ENCODE results near the gene RABGEF1. TPM values are rescaled to one million over a fixed set of nuclear protein-coding genes. Genes with fewer than 3 reads are reported as not detected.

The RABGEF1 gene
- polyA plus RNA-seq, 3 donors, result 13.6 to 17.3 (median 17.1) TPM

GRCh38 chr7:66743920-66744319 lies 3.4 kb downstream of the RABGEF1 start:
- H3K9ac ChIP-seq (ENCODE audit: insufficient read depth, low read length, poor library complexity, severe bottlenecking), result no peak overlapping the region
- Mint-ChIP-seq H3K27me3 (ENCODE audit: low read depth in 3 of 3) (peaks cover 0 to 2% (median 2%) of the 10 kb centered on the region in 3 donors), H3K36me3 (peaks cover 12 to 43% of the 10 kb centered on the region in 2 donors), H3K4me3 (peak overlapping the region in 1 of 2 donors; percentile 24), H3K27ac (peak overlapping the region in 1 of 7 donors; percentile 58), H3K9me3 (peaks cover 0 to 2% (median 0%) of the 10 kb centered on the region in 7 donors), H3K4me1 (peaks cover 26% of the 10 kb centered on the region)
- no peaks in the 10 kb centered on the region for H3K36me3 ChIP-seq (replicated peaks in 1 of 2; ENCODE audit: control insufficient read depth in 1 of 2, insufficient read depth in 2 of 2, low read length in 2 of 2)
- H3K9me3 ChIP-seq (replicated peaks in 1 of 2; ENCODE audit: control insufficient read depth in 1 of 2, insufficient read depth in 1 of 2, low read length in 2 of 2), result no peaks in the 10 kb centered on the region
- no peak overlapping the region for H3K27ac ChIP-seq (ENCODE audit: low read depth in 1 of 2, low read length in 2 of 2)
- H4K20me1 ChIP-seq (ENCODE audit: insufficient read depth, low read length), result peaks cover 71% of the 10 kb centered on the region
- H3K4me1 ChIP-seq (ENCODE audit: control insufficient read depth in 1 of 2, insufficient read depth in 2 of 2, low read length in 2 of 2), result peaks cover 14 to 28% of the 10 kb centered on the region in 2 donors
- peaks cover 86% of the 10 kb centered on the region for H3K79me2 ChIP-seq (ENCODE audit: insufficient read depth, low read length)
- DNase-seq, result no peak
- H2AFZ ChIP-seq (ENCODE audit: insufficient read depth, low read depth, low read length, poor library complexity, severe bottlenecking), result no peak overlapping the region
- no peak overlapping the region for H3K4me3 ChIP-seq (replicated peaks in 1 of 3; ENCODE audit: low read depth in 2 of 3, low read length in 3 of 3)
- intact Hi-C loops (cut with micrococcal nuclease), result loop anchor here in 1 of 2 donors (5.0 kb wide), 1 partner anchor 98 kb away; no protein-coding TSS in a partner anchor
- H3K27me3 ChIP-seq (ENCODE audit: control insufficient read depth in 2 of 2, insufficient read depth in 2 of 2, low read length in 2 of 2), result no peaks in the 10 kb centered on the region
- WGBS (ENCODE audit: insufficient coverage), result 80% methylated on average over 1 of the region's 9 CpGs
- no peak overlapping the region for H3K4me2 ChIP-seq (replicated peaks; ENCODE audit: extremely low read depth, low read length, poor library complexity, severe bottlenecking)
- no peak for TF ChIP-seq CTCF (IDR thresholded peaks at IDR 0.05)

GRCh38 chr7:66747385-66747784 lies 6.9 kb downstream of the RABGEF1 start:
- H3K27me3 Mint-ChIP-seq (ENCODE audit: low read depth in 3 of 3), result no peaks in the 10 kb centered on the region
- peaks cover 17% of the 10 kb centered on the region for H3K4me1 Mint-ChIP-seq
- Histone ChIP-seq H2AFZ (ENCODE audit: insufficient read depth, low read depth, low read length, poor library complexity, severe bottlenecking) (no peak overlapping the region), H3K4me1 (ENCODE audit: control insufficient read depth in 1 of 2, insufficient read depth in 2 of 2, low read length in 2 of 2) (peaks cover 0 to 9% of the 10 kb centered on the region in 2 donors), H3K9me3 (replicated peaks in 1 of 2; ENCODE audit: control insufficient read depth in 1 of 2, insufficient read depth in 1 of 2, low read length in 2 of 2) (no peaks in the 10 kb centered on the region), H3K36me3 (replicated peaks in 1 of 2; ENCODE audit: control insufficient read depth in 1 of 2, insufficient read depth in 2 of 2, low read length in 2 of 2) (no peaks in the 10 kb centered on the region), H4K20me1 (ENCODE audit: insufficient read depth, low read length) (peaks cover 98% of the 10 kb centered on the region), H3K79me2 (ENCODE audit: insufficient read depth, low read length) (peaks cover 93% of the 10 kb centered on the region), H3K9ac (ENCODE audit: insufficient read depth, low read length, poor library complexity, severe bottlenecking) (no peak overlapping the region), H3K4me3 (replicated peaks in 1 of 3; ENCODE audit: low read depth in 2 of 3, low read length in 3 of 3) (no peak overlapping the region), H3K4me2 (replicated peaks; ENCODE audit: extremely low read depth, low read length, poor library complexity, severe bottlenecking) (no peak overlapping the region), H3K27ac (ENCODE audit: low read depth in 1 of 2, low read length in 2 of 2) (no peak overlapping the region), H3K27me3 (ENCODE audit: control insufficient read depth in 2 of 2, insufficient read depth in 2 of 2, low read length in 2 of 2) (no peaks in the 10 kb centered on the region)
- H3K36me3 Mint-ChIP-seq, result peaks cover 16 to 51% of the 10 kb centered on the region in 2 donors
- no peak for TF ChIP-seq CTCF (IDR thresholded peaks at IDR 0.05)
- H3K27ac Mint-ChIP-seq, result no peak overlapping the region
- no peak for DNase-seq
- no peak overlapping the region for H3K4me3 Mint-ChIP-seq
- WGBS (ENCODE audit: insufficient coverage), result no CpG with 5 or more reads among the region's 2 CpGs
- intact Hi-C loops (cut with micrococcal nuclease), result no loop called here
- no peaks in the 10 kb centered on the region for H3K9me3 Mint-ChIP-seq
